HEK293T (cell line): ENCODE results near the gene SUGT1.

Source experiments
- FOXM1 ChIP-seq: fragments of 450-650 bp; IDR thresholded peaks from 2 replicates; pipeline ENCODE4 v1.6.1; 2017; ENCODE audit warnings: mild to moderate bottlenecking, borderline replicate concordance
- HDGF ChIP-seq: fragments of 450-650 bp; IDR thresholded peaks from 2 replicates; pipeline ENCODE4 v1.6.1; 2017; ENCODE audit warnings: antibody characterized with exemption, borderline replicate concordance
- SP1 ChIP-seq: fragments of 450-650 bp; IDR thresholded peaks from 2 replicates; pipeline ENCODE4 v1.6.1; 2017
- SUZ12 ChIP-seq: fragments of 450-650 bp; IDR thresholded peaks from 2 replicates; pipeline ENCODE4 v1.6.1; 2016; ENCODE audit warnings: mild to moderate bottlenecking
- TF ChIP-seq, protein P1 (sequence below): fragments of 450-650 bp; IDR thresholded peaks from 2 replicates; pipeline ENCODE4 v1.6.1; 2016

DNA sequence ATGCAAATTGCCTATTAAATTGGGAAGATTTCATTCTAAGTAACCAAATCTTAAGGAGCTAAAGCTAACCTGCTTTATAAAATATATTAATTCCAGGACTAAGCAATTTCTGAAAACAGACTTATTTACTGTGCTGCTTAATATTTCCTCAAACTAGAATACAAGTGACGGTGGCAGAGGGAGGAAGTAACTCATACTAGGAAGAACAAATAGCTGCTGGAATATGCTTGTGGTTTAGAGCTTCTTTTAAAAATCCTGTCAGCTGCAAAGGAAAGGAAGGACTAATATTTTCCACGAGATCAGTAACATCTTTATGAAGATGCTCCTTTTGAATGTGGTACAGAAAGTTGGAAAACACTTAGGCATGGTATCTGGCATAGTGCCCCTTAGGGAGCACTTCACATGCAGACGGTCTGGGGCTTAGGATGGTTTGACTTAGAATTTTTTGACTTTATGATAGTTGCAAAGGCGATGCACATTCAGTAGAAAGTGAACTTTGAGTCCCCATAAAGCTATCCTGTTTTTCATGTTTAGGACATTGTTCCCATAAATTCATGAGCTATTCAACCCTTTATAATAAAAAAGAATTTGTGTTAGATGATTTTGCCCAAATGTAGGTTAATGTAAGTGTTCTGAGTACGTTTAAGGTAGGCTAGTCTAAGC is 13.8 kb upstream of the SUGT1 start:
- TF ChIP-seq SP1 (no peak), FOXM1 (no peak), SUZ12 (no peak), HDGF (no peak)
- TF ChIP-seq, protein P1, sequence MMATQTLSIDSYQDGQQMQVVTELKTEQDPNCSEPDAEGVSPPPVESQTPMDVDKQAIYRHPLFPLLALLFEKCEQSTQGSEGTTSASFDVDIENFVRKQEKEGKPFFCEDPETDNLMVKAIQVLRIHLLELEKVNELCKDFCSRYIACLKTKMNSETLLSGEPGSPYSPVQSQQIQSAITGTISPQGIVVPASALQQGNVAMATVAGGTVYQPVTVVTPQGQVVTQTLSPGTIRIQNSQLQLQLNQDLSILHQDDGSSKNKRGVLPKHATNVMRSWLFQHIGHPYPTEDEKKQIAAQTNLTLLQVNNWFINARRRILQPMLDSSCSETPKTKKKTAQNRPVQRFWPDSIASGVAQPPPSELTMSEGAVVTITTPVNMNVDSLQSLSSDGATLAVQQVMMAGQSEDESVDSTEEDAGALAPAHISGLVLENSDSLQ: no peak
